SK-N-SH treated with all-trans-retinoic acid at 6 μM for 48 hours (cell line): ENCODE measurements around the gene CFDP1.

Experiments used
- ARNTL ChIP-seq: fragments of 450-650 bp; formaldehyde crosslinking; IDR thresholded peaks from 2 replicates; pipeline ENCODE4 v1.5.0; 2020; ENCODE audit warnings: low read depth, mild to moderate bottlenecking, moderate library complexity, borderline replicate concordance
- CREB5 ChIP-seq: fragments of 250-450 bp; sonication (Bioruptor Pico); IDR thresholded peaks from 2 replicates; pipeline ENCODE4 v1.5.1; 2020; ENCODE audit warnings: low read depth, mild to moderate bottlenecking, moderate library complexity
- CSRNP3 ChIP-seq: fragments of 250-450 bp; sonication (Bioruptor Pico); IDR thresholded peaks from 2 replicates; pipeline ENCODE4 v1.5.1; 2021; ENCODE audit warnings: mild to moderate bottlenecking, moderate library complexity
- ESRRG ChIP-seq: fragments of 250-450 bp; sonication (Bioruptor Pico); IDR thresholded peaks from 2 replicates; pipeline ENCODE4 v1.6.1; 2021; ENCODE audit warnings: mild to moderate bottlenecking
- TOX ChIP-seq: fragments of 250-450 bp; sonication (Bioruptor Pico); IDR thresholded peaks from 2 replicates; pipeline ENCODE4 v1.8.0; 2021; ENCODE audit warnings: mild to moderate bottlenecking, moderate library complexity, borderline replicate concordance
- ZFP3 ChIP-seq: fragments of 250-450 bp; sonication (Bioruptor Pico); IDR thresholded peaks from 2 replicates; pipeline ENCODE4 v1.5.0; 2020; ENCODE audit warnings: mild to moderate bottlenecking, moderate library complexity
- TF ChIP-seq, protein P1 (sequence below): fragments of 250-450 bp; sonication (Bioruptor Pico); IDR thresholded peaks from 2 replicates; pipeline ENCODE4 v1.8.0; 2021; ENCODE audit warnings: low read depth, mild to moderate bottlenecking, moderate library complexity, borderline replicate concordance
- TF ChIP-seq, protein P2 (sequence below): fragments of 250-450 bp; sonication (Bioruptor Pico); IDR thresholded peaks from 2 replicates; pipeline ENCODE4 v1.8.0; 2020; ENCODE audit warnings: mild to moderate bottlenecking, moderate library complexity, borderline replicate concordance

- no peak for TF ChIP-seq ESRRG (CRISPR knock-in tag)
- no peak for TF ChIP-seq ARNTL
- no peak for TF ChIP-seq ZFP3
- TF ChIP-seq TOX (CRISPR knock-in tag) = no peak
- TF ChIP-seq, protein P1, sequence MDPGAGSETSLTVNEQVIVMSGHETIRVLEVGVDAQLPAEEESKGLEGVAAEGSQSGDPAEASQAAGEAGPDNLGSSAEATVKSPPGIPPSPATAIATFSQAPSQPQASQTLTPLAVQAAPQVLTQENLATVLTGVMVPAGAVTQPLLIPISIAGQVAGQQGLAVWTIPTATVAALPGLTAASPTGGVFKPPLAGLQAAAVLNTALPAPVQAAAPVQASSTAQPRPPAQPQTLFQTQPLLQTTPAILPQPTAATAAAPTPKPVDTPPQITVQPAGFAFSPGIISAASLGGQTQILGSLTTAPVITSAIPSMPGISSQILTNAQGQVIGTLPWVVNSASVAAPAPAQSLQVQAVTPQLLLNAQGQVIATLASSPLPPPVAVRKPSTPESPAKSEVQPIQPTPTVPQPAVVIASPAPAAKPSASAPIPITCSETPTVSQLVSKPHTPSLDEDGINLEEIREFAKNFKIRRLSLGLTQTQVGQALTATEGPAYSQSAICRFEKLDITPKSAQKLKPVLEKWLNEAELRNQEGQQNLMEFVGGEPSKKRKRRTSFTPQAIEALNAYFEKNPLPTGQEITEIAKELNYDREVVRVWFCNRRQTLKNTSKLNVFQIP (CRISPR knock-in tag) = no peak
- TF ChIP-seq, protein P2, sequence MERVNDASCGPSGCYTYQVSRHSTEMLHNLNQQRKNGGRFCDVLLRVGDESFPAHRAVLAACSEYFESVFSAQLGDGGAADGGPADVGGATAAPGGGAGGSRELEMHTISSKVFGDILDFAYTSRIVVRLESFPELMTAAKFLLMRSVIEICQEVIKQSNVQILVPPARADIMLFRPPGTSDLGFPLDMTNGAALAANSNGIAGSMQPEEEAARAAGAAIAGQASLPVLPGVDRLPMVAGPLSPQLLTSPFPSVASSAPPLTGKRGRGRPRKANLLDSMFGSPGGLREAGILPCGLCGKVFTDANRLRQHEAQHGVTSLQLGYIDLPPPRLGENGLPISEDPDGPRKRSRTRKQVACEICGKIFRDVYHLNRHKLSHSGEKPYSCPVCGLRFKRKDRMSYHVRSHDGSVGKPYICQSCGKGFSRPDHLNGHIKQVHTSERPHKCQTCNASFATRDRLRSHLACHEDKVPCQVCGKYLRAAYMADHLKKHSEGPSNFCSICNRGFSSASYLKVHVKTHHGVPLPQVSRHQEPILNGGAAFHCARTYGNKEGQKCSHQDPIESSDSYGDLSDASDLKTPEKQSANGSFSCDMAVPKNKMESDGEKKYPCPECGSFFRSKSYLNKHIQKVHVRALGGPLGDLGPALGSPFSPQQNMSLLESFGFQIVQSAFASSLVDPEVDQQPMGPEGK (CRISPR knock-in tag) = no peak
- no peak for TF ChIP-seq CREB5 (CRISPR knock-in tag)
- TF ChIP-seq CSRNP3 = no peak
Observed at GRCh38 chr16:75413951-75414350, 19.4 kb downstream of the CFDP1 start.
